Fibroblast of the aortic adventitia (primary cell): Measurements from ENCODE around the gene KRT4. TPM values are rescaled to one million over a fixed set of nuclear protein-coding genes. Genes with fewer than 3 reads are reported as not detected.
A peak's percentile ranks its signal among the peaks of the same experiment; 100 is the strongest.

ENCODE experiments used
- DNase-seq: peaks from one replicate; pipeline ENCODE4 v3.0.0-alpha.2; 2010; ENCODE audit warnings: low read depth
- H3K4me3 ChIP-seq: 2 replicates; pipeline ENCODE4 v1.5.1; 2011; ENCODE audit warnings: low read depth, mild to moderate bottlenecking, control low read depth, low read length, moderate library complexity
- CTCF ChIP-seq: IDR thresholded peaks from 2 replicates; pipeline ENCODE4 v1.5.1; 2011; ENCODE audit warnings: mild to moderate bottlenecking, low read length, control low read depth, inconsistent platforms; ENCODE audit not compliant: insufficient read depth
- total RNA-seq: library from RNA; depleted of rRNA; stranded (reverse); fragments of >200 nt; gene quantifications from 2 replicates; pipeline ENCODE4 v1.2.3, GENCODE V29; 2012; ENCODE audit warnings: low replicate concordance

Gene KRT4
- total RNA-seq, 1 donor: not detected

- no peak for TF ChIP-seq CTCF
- no peak overlapping the region for H3K4me3 ChIP-seq
- no peak for DNase-seq
These were observed 19.3 kb upstream of the KRT4 start for GRCh38 chr12:52832985-52833905.

DNA sequence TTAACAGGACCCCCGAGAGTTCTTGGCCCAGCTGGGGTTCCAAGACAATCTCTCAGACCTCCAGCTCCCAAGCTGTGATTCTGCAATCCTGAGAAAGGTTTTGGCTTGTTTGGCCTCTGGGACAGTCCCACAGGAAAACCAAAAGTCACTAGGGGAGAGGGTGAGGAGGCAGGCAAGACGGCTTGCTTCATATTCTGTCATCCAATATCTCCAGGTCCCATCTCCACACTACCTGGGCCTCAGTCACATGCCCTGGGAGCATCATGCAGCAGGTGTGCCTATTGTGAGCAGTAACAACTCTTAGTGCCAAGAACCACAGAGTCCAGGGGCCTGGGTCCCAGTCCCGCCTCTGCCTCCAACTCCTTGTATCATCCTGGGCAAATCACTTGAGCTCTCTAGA lies 18.5 kb upstream of the KRT4 start:
- TF ChIP-seq CTCF: no peak
- no peak for DNase-seq
- H3K4me3 ChIP-seq: no peak overlapping the region

GRCh38 chr12:52831251-52831650 lies 17.3 kb upstream of the KRT4 start:
- H3K4me3 ChIP-seq: no peak overlapping the region
- TF ChIP-seq CTCF: no peak
- no peak for DNase-seq

DNA sequence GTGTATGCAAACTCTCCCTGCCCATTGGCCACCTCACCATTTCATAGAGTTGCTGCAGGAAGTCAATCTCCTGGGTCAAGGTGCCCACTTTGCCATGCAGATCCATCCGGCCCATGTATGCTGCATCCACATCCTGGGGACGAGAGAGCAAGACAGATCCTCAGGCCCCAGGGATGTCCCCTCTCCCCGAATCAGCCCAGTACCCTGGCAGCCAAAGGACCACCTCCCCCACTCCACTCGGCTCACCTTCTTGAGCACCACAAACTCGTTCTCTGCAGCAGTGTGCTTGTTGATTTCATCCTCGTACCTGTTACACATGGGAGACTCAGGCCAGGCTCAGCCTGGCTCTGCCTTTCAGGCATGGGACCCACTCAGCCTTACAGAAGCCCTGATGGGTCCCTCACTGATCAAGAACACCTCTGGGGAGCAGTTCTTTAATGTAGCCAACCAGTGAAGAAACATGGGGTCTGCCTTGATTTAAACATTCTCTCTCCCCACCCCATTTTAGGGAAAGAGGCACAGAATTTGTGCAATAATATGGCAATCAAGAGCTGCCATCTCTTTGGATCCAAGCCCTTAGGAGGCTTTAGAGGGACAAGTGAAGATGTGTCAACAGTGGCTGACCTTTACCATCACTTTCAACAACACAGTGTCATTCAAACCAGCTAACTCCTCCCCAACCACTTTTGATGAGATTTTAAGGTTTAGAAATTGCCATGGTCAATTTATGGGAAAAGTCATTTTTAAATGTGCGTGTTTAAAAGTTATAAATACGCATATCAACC lies 16.3 kb upstream of the KRT4 start:
- no peak for TF ChIP-seq CTCF
- H3K4me3 ChIP-seq: no peak overlapping the region
- DNase-seq: no peak

GRCh38 chr12:52828591-52829021 lies 14.7 kb upstream of the KRT4 start:
- TF ChIP-seq CTCF: no peak
- DNase-seq: peak; percentile 27
- no peak overlapping the region for H3K4me3 ChIP-seq

GRCh38 chr12:52828156-52828555 lies 14.2 kb upstream of the KRT4 start:
- H3K4me3 ChIP-seq: no peak overlapping the region
- TF ChIP-seq CTCF: no peak
- no peak for DNase-seq
